Left ventricle myocardium inferior (tissue), 1 donor: ENCODE data around the gene GAB2. TPM values are rescaled to one million over a fixed set of nuclear protein-coding genes. Genes with fewer than 3 reads are reported as not detected.
A peak's percentile ranks its signal among the peaks of the same experiment; 100 is the strongest.

ENCODE experiments used
- DNase-seq: peaks from one replicate; pipeline ENCODE4 v3.0.0-alpha.2; 2020
- H3K27ac ChIP-seq: fragments of 200-600 bp; replicated peaks from 2 replicates; pipeline ENCODE4 v1.8.0; 2021
- H3K27me3 ChIP-seq: fragments of 200-600 bp; 2 replicates; pipeline ENCODE4 v1.8.0; 2021; ENCODE audit warnings: low read depth
- H3K36me3 ChIP-seq: fragments of 200-600 bp; 2 replicates; pipeline ENCODE4 v1.8.0; 2021
- H3K4me1 ChIP-seq: fragments of 200-600 bp; 2 replicates; pipeline ENCODE4 v1.8.0; 2021
- H3K4me3 ChIP-seq: fragments of 200-600 bp; 2 replicates; pipeline ENCODE4 v1.8.0; 2021; ENCODE audit warnings: mild to moderate bottlenecking, moderate library complexity
- H3K9me3 ChIP-seq: fragments of 200-600 bp; replicated peaks from 2 replicates; pipeline ENCODE4 v1.8.0; 2021
- CTCF ChIP-seq: fragments of 200-600 bp; IDR thresholded peaks from 2 replicates; pipeline ENCODE4 v1.8.0; 2021; ENCODE audit warnings: antibody characterized with exemption, mild to moderate bottlenecking, borderline replicate concordance
- intact Hi-C: fragments of 100-400 bp; cut with micrococcal nuclease; formaldehyde crosslinking; loops from one replicate; pipeline ENCODE4 v1.11.0; 2022
- total RNA-seq: library from RNA; stranded (reverse); fragmentation: NEBNext Ultra II Directional; extraction: Animal tissue kit (Norgen Biotek cat#: 25700); gene quantifications from one replicate; pipeline ENCODE4 v1.2.1, GENCODE V29; 2021
- donor health status: DM: no; HTN: yes; CAD: no; lungs with severe emphysema.

GAB2 gene
- total RNA-seq, 1 donor from 2014 or later: 27.4 TPM

DNA sequence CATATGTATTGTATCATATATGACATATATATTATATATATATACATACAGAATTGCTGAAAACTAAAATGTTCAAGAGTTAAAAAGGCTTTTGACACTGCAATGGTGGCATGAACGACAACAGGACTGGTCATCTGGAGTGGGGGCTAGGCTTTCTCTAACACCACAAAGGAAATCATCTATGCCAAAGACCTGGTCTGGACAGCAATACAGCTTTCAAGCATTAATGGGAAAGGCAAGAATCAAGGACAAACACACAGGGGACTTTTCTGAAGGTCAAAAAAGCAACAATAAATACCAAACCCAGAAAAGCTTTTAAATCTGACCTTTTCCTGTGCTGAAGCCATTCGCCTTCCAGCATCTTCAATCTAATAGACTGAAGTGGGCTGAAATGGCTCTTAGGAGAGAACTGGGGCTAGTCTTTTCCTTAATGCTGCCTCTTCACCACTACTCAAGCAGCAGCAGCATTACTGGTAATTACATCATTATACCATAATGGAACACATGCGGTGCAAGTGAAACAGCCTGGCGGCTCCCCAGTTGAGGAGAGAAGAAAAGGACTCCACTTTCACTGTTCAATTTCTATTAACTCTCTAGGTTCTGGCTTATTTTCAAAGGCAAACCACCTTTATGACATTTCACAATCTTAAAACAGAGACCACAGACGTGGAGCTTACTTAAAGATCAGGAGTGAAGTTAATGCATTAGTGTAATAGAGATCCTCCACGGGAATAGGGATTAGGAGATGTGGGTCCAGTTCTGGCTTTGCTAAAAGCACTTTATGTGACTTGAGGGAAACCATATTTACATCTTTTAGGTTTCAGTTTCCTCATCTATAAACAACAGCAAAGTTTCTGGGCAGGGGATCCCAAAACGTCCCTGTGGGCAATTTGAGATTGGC lies 63.0 kb downstream of the GAB2 start:
- H3K9me3 ChIP-seq: no peaks in the 10 kb centered on the region
- TF ChIP-seq CTCF: no peak
- no peaks in the 10 kb centered on the region for H3K36me3 ChIP-seq
- intact Hi-C loops: no loop called here
- H3K27ac ChIP-seq: no peak overlapping the region
- H3K27me3 ChIP-seq: no peaks in the 10 kb centered on the region
- H3K4me3 ChIP-seq: no peak overlapping the region
- H3K4me1 ChIP-seq: peaks cover 58% of the 10 kb centered on the region
- no peak for DNase-seq

GRCh38 chr11:78351979-78352841 lies 65.4 kb downstream of the GAB2 start:
- no peaks in the 10 kb centered on the region for H3K36me3 ChIP-seq
- H3K27ac ChIP-seq: peak overlapping the region; percentile 90
- H3K4me3 ChIP-seq: no peak overlapping the region
- H3K27me3 ChIP-seq: no peaks in the 10 kb centered on the region
- DNase-seq: no peak
- peaks cover 80% of the 10 kb centered on the region for H3K4me1 ChIP-seq
- H3K9me3 ChIP-seq: no peaks in the 10 kb centered on the region
- no peak for TF ChIP-seq CTCF
- intact Hi-C loops: no loop called here

DNA sequence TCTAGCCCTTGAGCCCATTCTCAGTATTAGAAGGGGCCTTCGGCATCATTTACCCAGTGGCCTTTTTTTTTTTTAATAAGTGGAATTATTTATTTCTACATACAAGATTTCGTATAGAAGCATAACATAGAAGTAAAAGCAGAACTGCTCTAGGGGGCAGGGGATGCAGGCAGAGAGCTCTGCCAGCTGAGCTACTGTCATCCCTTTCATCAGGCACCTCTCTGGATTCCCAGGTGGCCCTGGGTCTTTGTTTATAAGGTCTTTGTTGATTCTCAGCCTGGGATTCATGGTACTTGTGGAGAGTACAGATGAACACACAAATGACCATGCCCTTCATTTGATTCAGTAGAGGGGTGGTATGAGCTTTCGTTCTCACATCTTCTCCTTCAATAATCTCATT lies 66.4 kb downstream of the GAB2 start:
- no peaks in the 10 kb centered on the region for H3K36me3 ChIP-seq
- H3K4me3 ChIP-seq: peak overlapping the region; percentile 49
- no peaks in the 10 kb centered on the region for H3K9me3 ChIP-seq
- intact Hi-C loops: no loop called here
- peak overlapping the region; percentile 90 for H3K27ac ChIP-seq
- H3K27me3 ChIP-seq: no peaks in the 10 kb centered on the region
- TF ChIP-seq CTCF: no peak
- peaks cover 81% of the 10 kb centered on the region for H3K4me1 ChIP-seq
- no peak for DNase-seq

GRCh38 chr11:78350646-78351165 lies 66.9 kb downstream of the GAB2 start:
- H3K36me3 ChIP-seq: no peaks in the 10 kb centered on the region
- H3K4me1 ChIP-seq: peaks cover 86% of the 10 kb centered on the region
- peak overlapping the region; percentile 90 for H3K27ac ChIP-seq
- TF ChIP-seq CTCF: no peak
- H3K4me3 ChIP-seq: peak overlapping the region; percentile 49
- no peak for DNase-seq
- H3K9me3 ChIP-seq: no peaks in the 10 kb centered on the region
- no peaks in the 10 kb centered on the region for H3K27me3 ChIP-seq
- intact Hi-C loops: no loop called here

- intact Hi-C loops: no loop called here
- peaks cover 87% of the 10 kb centered on the region for H3K4me1 ChIP-seq
Observed at GRCh38 chr11:78350091-78350645, 67.5 kb downstream of the GAB2 start.

More at GRCh38 chr11:78350091-78350645, 67.5 kb downstream of the GAB2 start:
- DNase-seq: no peak
- H3K4me3 ChIP-seq: peak overlapping the region; percentile 49
- no peak for TF ChIP-seq CTCF
- H3K36me3 ChIP-seq: no peaks in the 10 kb centered on the region
- peak overlapping the region; percentile 90 for H3K27ac ChIP-seq
- H3K27me3 ChIP-seq: no peaks in the 10 kb centered on the region
- no peaks in the 10 kb centered on the region for H3K9me3 ChIP-seq
